CD4-positive, alpha-beta T cell treated with Interferon gamma for 1 hour (primary cell): Measurements from ENCODE around the gene SVBP.

ENCODE experiments used
- DNase-seq: peaks from one replicate; pipeline ENCODE4 v3.0.0-alpha.2; 2020

The SVBP gene

DNA sequence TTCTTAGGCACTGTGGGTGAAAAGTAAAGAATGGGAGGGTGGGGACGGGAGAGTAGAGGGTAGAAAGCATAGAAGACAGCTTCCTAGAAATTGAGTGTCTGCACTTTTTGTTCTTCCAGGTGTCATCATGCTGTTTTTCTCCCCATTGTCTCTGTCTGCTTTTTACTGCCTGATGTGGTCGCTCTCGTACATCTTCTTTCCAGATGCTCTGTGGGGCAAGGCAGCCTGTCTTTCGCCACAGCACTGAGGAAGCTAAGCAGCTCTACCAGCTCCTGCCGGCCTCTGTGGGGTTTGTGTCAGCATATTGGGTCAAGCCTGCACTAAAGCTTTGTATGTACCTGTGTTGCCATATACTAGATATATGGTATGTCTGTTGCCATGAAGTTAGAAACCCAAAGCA is 19.2 kb downstream of the SVBP start:
- no peak for DNase-seq

GRCh38 chr1:42797414-42797813 is 19.8 kb downstream of the SVBP start:
- no peak for DNase-seq

DNA sequence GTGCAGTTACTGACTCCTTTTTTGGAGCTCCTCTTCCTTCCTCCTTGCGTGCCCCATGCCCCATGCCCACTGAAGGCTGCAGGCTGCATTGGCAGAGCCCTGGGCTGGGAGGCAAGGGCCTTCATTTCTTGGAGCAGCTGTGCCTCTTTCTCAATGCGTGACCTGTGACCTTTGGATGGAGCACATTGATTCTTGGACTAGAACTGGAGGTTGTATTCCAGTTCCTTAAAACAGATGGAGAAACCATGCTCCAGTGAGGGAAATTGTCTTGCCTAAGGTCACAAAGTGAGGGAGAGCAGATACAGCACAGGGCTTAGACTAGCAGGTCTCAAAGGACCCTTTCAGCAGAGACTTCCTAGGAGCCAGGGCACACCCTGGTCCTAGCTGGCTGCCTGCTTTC is 23.4 kb downstream of the SVBP start:
- DNase-seq = no peak

DNA sequence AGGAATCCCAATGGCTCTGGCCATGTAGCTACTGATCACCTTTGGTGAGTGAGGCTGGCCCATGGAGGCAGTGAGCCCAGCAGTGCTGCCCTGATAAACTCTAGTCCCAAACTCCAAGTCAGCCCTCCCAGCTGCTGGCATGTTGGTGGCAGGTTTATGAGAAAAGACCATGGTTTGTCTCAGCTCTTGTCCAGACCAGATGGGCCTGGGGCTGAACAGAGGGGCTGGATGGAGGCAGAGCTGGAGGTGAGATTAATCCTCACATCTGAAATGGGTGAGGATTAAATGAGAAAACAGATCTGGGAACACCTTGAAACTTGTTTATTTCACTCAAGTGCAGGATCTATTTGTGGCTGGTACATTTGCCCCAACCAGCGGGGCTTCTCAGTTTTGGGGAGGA is 29.2 kb downstream of the SVBP start:
- no peak for DNase-seq

DNA sequence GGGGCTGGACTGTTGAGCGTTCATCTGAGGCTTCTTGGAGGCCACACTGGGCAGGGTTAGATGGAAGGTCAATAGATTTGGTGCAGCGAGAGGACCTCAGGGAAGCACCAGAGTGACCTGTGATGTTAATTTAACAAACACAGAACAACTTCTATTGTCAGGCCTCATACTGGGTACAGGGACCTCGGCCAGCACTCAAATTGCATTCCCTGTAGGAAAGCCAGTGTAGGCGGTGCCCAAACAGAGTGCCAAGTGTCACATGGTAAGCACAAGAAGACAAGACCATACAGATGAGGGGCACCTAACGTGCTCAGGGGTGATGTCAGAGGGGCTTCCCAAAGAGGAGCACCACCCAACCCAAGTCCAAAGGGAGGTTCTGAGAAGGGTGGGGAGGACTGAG is 31.1 kb downstream of the SVBP start:
- DNase-seq = no peak

GRCh38 chr1:42784946-42785693 is 32.1 kb downstream of the SVBP start, which contains the start of gene TMEM269:
Gene TMEM269, plus strand, starts transcription at chr1:42784991. Its CDS starts 4,903 bp downstream, at chr1:42789894.
- DNase-seq = peak; percentile 15

DNA sequence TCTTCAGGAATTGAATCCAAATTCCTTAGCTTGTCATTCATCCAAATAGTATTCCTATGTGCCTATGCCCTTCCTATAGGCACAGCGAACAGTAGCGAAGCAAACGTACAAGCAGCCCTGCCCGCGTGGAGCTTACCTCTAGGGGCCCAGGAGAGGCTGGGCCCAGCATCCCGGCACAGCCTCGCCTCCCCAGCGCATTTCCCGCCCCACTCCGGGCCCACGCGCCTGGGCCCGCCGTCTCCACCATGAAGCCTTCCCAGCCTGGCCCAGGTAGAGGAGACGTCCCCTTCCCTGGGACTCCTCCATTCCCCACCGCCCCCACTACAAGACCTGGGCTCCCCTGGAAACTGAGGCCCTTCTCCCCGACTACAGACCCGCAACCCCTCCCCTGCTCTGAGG is 32.7 kb downstream of the SVBP start:
- no peak for DNase-seq

DNA sequence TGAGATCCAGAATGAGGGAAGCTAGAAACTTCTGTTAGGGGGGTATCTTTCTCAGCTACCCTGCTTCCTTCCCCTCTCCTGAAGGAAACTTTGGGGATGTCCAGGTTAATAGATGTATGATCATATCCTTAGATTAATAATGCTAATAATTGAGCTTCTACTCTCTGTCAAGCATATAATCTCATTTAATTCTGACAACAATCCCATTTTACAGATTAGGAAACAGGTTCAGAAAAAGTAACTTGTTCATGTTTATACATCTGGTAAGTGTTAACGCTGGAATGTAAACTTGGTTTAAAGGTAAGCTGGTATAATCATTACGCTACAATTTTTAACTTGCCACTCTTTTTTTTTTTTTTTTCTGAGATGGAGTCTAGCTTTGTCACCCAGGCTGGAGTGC is 34.1 kb downstream of the SVBP start:
- DNase-seq = no peak

DNA sequence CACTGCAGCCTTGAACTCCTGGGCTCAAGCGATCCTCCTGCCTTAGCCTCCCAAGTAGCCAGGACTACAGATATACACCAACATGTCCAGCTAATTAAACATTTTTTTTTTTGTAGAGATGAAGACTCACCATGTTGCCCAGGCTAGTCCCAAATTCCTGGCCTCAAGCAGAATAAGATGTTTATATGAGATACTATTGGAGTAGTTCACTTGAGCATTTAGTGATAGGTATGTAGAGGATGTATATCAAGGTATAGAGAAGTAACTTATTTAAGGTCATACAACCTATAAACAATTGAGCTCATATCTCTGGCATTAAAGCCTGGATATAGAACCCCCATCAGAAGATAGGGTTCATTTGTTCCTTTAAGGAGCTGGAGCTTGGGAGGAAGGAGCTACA is 37.0 kb downstream of the SVBP start:
- DNase-seq = no peak

GRCh38 chr1:42779725-42780124 is 37.5 kb downstream of the SVBP start:
- no peak for DNase-seq

- DNase-seq = no peak
Observed at GRCh38 chr1:42777852-42778251, 39.3 kb downstream of the SVBP start.

- no peak for DNase-seq
Observed at GRCh38 chr1:42776502-42776901, 40.7 kb downstream of the SVBP start.

DNA sequence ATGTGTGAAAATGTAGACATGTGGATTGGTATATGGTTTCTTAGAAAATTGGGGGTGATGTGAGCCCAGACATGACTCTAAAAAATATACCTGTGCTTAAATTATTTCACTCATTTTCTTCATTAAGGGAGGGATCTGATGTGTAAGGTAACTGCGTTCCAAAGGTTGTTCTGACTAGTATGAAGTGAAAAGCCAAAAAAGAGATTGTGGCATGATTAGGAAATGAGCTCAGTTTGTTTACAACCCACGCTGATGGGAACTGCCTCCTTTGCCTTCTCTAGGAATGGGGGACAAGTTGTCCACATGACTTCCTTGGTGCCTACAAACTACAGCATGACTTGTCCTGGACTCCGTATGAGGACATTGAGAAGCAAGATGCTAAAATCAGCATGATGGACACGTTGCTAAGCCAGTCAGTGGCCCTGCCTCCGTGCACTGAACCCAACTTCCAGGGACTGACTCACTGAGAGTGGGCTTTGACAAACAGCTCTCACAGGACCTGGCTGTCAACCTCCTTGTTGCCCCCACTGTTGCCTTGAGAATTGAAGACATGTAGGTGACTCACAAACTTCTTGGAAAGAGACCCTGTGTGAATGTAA is 42.2 kb downstream of the SVBP start:
- no peak for DNase-seq

- DNase-seq = no peak
Observed at GRCh38 chr1:42773420-42773819, 43.8 kb downstream of the SVBP start.

DNA sequence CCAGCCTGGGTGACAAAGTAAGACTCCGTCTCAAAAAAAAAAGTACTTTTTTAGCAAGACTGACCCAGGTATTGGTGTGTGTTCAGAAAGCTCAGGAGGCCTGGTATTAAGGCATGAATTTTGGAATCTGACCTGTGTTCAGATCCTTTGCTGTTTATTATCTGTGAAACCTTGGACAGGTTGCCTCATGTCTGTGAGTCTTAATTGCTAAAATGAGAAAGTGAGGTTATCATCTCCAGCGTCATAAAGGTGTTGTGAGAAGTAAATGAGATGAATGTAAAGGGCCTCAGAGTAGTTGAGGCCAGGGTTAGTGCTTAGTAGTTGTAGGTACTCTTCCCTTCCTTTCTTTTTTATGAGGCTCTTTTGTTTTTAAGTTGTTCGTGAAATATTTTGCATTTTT is 47.4 kb downstream of the SVBP start:
- no peak for DNase-seq

DNA sequence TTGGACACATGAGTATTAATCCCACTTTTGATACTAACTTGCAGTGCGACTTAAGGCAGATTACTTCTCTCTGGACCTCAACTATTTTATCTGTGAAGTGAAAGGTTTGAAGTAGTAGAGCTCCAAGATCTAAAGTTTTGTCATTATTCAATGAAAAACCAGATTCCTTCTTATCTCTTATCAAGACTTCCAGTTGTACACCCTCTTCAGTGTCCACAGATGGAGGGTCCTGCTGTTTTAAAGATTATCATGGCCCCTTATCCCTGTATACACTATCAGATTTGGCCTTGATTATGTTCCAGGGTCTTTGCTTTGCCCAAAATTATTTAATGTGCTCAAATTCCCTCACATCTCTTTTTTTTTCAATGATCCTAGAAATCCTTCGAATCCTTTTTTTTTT is 49.0 kb downstream of the SVBP start:
- no peak for DNase-seq

- no peak for DNase-seq
Observed at GRCh38 chr1:42767510-42768000, 49.6 kb downstream of the SVBP start.

DNA sequence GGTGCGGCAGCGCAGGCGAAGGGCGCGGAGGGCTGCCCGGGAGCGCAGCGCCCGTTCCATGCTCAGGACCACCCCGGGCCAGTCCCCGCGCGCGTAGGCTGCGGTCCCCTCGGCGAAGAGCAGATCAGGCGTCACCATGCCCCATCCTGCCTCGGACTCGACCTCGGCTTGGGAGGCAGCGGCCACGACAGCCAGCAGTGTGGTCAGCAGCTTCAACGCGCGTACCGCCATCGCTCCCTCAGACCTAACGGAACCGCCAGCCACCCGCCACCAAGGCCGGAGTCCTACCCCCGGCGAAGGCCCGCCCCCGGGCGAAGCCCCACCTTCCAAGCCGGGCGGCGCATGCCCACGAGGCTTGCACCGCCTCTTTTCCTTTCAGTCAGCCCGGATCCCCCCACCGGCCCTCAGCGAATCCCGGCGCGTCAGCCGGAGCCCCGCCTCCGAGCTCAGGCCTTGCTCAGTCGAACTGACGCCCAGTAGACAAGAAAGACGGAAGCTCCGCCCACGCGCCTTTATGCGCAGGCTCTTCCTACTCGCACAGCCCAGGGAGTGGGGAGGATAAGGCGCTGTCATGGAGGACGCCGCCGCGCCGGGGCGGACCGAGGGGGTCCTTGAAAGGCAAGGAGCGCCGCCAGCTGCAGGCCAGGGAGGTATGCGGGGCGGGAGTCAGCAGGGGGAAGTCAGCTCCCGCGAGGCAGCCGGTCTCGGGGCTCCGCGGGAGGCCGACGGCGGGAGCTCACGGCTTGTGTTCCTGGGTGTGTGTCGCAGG is 50.3 kb downstream of the SVBP start, which contains the start of the genes C1orf50 and P3H1:
Gene C1orf50 (plus strand): TSS at position 509 of the 769 bp plus-strand sequence. CDS start 63 bp downstream, at position 572.
Gene P3H1 (minus strand): TSS at position 288 of the 769 bp plus-strand sequence. CDS start 57 bp downstream, at position 231.
- DNase-seq = peak; percentile 100

DNA sequence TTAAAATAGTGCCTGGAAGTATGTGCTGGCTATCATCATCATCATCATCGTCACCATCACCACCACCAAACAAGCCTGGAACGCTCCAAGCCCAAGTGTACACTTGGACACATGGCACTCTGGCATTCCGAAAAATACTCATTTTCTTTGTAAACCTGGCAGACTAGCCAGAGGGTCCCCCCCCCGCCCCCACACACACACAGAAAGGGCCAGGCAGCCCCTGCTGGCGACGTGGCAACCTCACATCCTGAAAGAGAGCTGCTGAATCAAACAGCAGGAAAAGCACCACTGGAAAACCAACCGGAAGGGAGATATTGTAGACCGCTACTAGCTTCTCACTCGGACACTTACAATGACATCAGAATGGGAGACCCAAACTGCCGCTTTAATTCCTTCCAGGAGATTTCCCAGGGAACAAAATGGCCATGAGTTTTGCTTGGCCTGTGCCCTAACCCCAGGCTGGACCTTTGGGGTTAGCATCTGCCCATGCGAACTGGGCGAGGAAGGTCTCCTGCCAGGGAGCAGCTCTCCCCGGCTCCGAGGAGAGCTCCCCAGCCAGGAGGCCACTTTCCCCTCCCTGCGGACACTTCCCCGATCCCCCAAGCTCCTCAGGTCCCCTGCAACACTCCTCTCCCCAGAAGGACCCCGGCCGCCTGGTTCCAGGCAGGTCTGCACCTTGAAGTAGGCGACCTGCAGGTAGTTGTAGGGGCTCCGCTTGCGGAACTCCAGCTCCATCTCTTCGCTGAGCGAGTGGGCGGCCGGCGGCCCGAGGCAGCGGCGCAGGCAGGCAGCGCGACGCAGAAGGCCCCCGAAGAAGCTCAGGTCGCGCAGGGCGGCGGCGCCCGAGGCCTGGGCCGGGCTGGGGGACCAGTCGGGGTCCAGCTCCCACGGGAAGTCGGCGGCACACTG is 51.1 kb downstream of the SVBP start:
- DNase-seq = peak; percentile 13

DNA sequence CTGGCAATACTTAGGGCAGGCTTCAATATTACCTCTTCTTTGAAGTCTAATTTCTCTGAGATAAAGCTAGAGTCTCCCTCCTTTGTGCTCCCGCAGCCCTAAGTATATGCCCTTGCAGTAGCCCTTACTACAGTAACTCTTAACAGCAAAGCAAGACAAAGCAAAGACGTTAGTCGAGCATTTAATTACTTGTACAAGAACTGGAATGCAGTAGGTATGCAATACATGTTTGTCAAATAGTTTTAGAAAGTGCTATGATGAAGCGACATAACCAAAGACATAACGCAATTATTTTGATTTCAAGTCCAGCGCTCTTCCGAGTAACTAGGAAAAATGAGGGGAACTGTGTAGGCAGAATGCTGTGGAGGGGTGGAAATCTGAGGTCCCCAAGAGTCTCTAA is 51.9 kb downstream of the SVBP start:
- no peak for DNase-seq

GRCh38 chr1:42762269-42762668 is 54.9 kb downstream of the SVBP start:
- DNase-seq = no peak

DNA sequence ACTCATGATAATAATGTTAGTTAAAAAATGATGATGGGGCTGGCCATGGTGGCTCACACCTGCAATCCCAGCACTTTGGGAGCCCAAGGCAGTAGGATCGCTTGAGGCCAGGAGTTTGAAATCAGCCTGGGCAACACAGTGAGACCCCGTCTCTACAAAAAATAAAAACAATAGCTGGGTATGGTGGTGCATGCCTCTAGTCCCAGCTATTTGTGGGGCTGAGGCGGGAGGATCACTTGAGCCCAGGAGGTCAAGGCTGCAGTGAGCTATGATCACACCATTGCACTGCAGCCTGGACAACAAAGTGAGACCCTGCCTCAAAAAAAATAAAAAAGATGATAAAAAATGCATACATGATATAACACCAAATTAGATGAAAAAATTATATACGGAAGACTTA is 55.6 kb downstream of the SVBP start:
- no peak for DNase-seq
